ENCODE measurements around the gene RAB15. TPM values are rescaled to one million over a fixed set of nuclear protein-coding genes. Genes with fewer than 3 reads are reported as not detected.

The RAB15 gene
- total and polyA plus RNA-seq, 7 experiments from 2014 or later: 4.7 to 11.1 (median 5.9) TPM

GRCh38 chr14:65000898-65001591 is 28.9 kb upstream of the RAB15 start:
- Histone ChIP-seq H3K36me3 (ENCODE audit: control insufficient read depth in 2 of 3, insufficient read depth in 3 of 3, low read length in 3 of 3) (peaks cover 0 to 10% (median 0%) of the 10 kb centered on the region in 3 experiments), H3K4me1 (ENCODE audit: control insufficient read depth in 2 of 2, insufficient read depth in 2 of 2, low read length in 2 of 2) (no peaks in the 10 kb centered on the region), H3K9me3 (ENCODE audit: control insufficient read depth in 2 of 3, low read length in 3 of 3) (no peaks in the 10 kb centered on the region), H3K27me3 (ENCODE audit: control insufficient read depth in 2 of 2, insufficient read depth in 2 of 2, low read length in 2 of 2) (no peaks in the 10 kb centered on the region), H3K27ac (ENCODE audit: low read depth, low read length) (no peak overlapping the region), H3K4me3 (ENCODE audit: low read length) (no peak overlapping the region)
- Mint-ChIP-seq H3K9me3 (peaks cover 0 to 2% (median 0%) of the 10 kb centered on the region in 11 donors), H3K27me3 (no peaks in the 10 kb centered on the region), H3K36me3 (peaks cover 0 to 24% (median 0%) of the 10 kb centered on the region in 5 donors), H3K4me1 (peaks cover 8 to 34% (median 13%) of the 10 kb centered on the region in 7 donors), H3K4me3 (no peak overlapping the region), H3K27ac (peak overlapping the region in 1 of 9 donors; percentile 62)
- ChIA-PET CTCF (interaction anchor here (0.6 to 0.9 kb wide), 2 partner anchors 17 to 1200 kb away, joined by 3 to 5 read pairs; no protein-coding TSS in a partner anchor), POLR2A (interaction anchor here (0.6 kb wide), 1 partner anchor 40 kb away, joined by 3 read pairs; no protein-coding TSS in a partner anchor)
- DNase-seq (no peak), ATAC-seq (no peak)
- intact Hi-C loops (cut with micrococcal nuclease): no loop called here

DNA sequence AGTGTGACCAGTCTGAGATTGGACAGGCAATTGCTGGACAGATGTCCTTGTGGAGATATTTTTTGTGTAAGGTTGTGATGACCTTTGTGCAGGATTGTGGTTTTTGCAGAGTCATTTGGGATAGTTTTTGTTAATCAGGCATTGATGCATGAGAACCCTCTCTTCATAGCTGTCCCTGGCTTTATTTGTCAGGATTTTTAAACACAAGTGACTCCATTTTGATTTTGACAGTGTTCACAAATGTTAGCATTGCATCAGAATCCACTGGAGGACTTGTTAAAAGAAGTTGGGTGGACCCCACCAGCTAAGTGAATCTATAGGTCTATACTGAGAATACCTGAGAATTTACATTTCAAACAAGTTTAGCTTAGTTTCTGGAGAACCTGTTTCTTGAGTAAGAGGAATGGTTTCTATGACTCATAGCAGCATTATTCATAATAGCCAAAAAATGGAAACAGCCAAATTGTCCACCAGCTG is 26.4 kb upstream of the RAB15 start:
- no peak overlapping the region for H3K27ac Mint-ChIP-seq
- Histone ChIP-seq H3K9me3 (ENCODE audit: control insufficient read depth in 2 of 3, low read length in 3 of 3) (no peaks in the 10 kb centered on the region), H3K4me1 (ENCODE audit: control insufficient read depth in 2 of 2, insufficient read depth in 2 of 2, low read length in 2 of 2) (no peaks in the 10 kb centered on the region), H3K27me3 (ENCODE audit: control insufficient read depth in 2 of 2, insufficient read depth in 2 of 2, low read length in 2 of 2) (no peaks in the 10 kb centered on the region), H3K4me3 (ENCODE audit: low read length) (no peak overlapping the region), H3K36me3 (ENCODE audit: control insufficient read depth in 2 of 3, insufficient read depth in 3 of 3, low read length in 3 of 3) (no peaks in the 10 kb centered on the region), H3K27ac (ENCODE audit: low read depth, low read length) (no peak overlapping the region)
- intact Hi-C loops (cut with micrococcal nuclease): no loop called here
- ATAC-seq (no peak), DNase-seq (no peak)
- no peaks in the 10 kb centered on the region for H3K27me3 Mint-ChIP-seq
- H3K9me3 Mint-ChIP-seq: peaks cover 0 to 2% (median 0%) of the 10 kb centered on the region in 11 donors
- H3K4me1 Mint-ChIP-seq: peaks cover 8 to 27% (median 13%) of the 10 kb centered on the region in 7 donors
- H3K4me3 Mint-ChIP-seq: no peak overlapping the region
- peaks cover 0 to 11% (median 0%) of the 10 kb centered on the region in 5 donors for H3K36me3 Mint-ChIP-seq
- POLR2A ChIA-PET: interaction anchor here (1.0 kb wide), 1 partner anchor 15 kb away, joined by 3 read pairs; no protein-coding TSS in a partner anchor
- CTCF ChIA-PET: interaction anchor here (0.5 kb wide), 1 partner anchor 10 kb away, joined by 5 read pairs; no protein-coding TSS in a partner anchor

DNA sequence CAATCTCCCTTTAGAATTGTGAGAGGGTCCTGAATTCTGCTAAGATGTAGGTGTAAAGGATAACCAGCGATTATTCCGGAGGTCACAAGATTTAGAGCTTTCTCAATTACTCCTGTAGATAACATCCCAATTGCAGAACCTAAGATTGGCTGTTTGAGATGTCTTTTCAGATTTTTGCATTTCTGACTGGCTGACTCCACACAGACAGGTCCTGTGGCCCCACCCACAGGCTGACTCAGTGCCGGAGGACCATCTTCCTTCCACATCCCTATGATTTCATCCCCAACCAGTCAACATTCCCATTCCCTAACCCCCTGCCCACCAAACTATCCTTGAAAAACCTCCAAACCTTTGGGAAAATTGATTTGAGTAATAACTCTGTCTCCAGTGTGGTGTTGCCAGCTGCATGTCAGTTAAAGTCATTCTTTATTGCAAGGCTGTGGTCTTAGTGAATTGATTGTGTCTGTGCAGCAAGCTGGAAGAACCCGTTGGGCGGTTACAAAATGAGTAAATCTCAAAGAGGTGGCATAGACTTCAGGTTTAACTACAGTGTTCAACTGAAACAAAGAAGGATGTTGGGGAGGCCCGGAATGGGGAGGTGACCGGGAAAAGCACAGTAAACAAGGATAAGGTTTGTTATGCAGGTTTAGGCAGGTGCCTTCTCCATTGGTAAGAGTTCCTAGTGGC is 25.1 kb upstream of the RAB15 start:
- Histone ChIP-seq H3K4me3 (ENCODE audit: low read length) (no peak overlapping the region), H3K9me3 (ENCODE audit: control insufficient read depth in 2 of 3, low read length in 3 of 3) (no peaks in the 10 kb centered on the region), H3K36me3 (ENCODE audit: control insufficient read depth in 2 of 3, insufficient read depth in 3 of 3, low read length in 3 of 3) (no peaks in the 10 kb centered on the region), H3K27me3 (ENCODE audit: control insufficient read depth in 2 of 2, insufficient read depth in 2 of 2, low read length in 2 of 2) (no peaks in the 10 kb centered on the region), H3K4me1 (ENCODE audit: control insufficient read depth in 2 of 2, insufficient read depth in 2 of 2, low read length in 2 of 2) (no peaks in the 10 kb centered on the region), H3K27ac (ENCODE audit: low read depth, low read length) (no peak overlapping the region)
- Mint-ChIP-seq H3K9me3 (no peaks in the 10 kb centered on the region), H3K4me3 (no peak overlapping the region), H3K27me3 (no peaks in the 10 kb centered on the region), H3K36me3 (peaks cover 0 to 17% (median 0%) of the 10 kb centered on the region in 5 donors), H3K27ac (no peak overlapping the region), H3K4me1 (peaks cover 5 to 20% (median 12%) of the 10 kb centered on the region in 7 donors)
- no peak for DNase-seq
- intact Hi-C loops (cut with micrococcal nuclease): no loop called here
- ChIA-PET CTCF (interaction anchor here (0.6 kb wide), 1 partner anchor 334 kb away, joined by 4 read pairs; no protein-coding TSS in a partner anchor), POLR2A (no interaction called here)
- ATAC-seq: peak; percentile 49

DNA sequence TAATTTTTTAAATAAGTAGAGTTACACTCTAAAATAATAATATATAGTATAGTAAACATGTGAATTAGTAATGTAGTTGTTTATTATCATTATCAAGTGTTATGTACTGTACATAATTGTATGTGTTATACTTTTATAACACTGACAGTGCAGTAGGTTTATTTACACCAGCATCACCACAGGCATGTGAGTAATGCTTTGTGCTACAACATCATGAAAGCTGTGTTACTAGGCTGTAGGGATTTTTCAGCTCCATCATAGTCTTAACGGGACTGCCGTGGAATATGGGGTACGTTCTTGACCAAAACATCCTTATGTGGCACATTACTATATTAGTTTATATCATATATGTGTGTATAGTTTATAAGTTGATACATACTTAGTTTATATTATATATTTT is 23.2 kb upstream of the RAB15 start:
- no peak overlapping the region for H3K27ac ChIP-seq (ENCODE audit: low read depth, low read length)
- no peak overlapping the region for H3K4me3 ChIP-seq (ENCODE audit: low read length)
- no peaks in the 10 kb centered on the region for H3K9me3 ChIP-seq (ENCODE audit: control insufficient read depth in 2 of 3, low read length in 3 of 3)
- no peak overlapping the region for H3K4me3 Mint-ChIP-seq
- CTCF ChIA-PET: interaction anchor here (0.8 to 1.0 kb wide), 2 partner anchors 13 to 41 kb away, joined by 3 read pairs; no protein-coding TSS in a partner anchor
- ATAC-seq (no peak), DNase-seq (no peak)
- H3K36me3 ChIP-seq (ENCODE audit: control insufficient read depth in 2 of 3, insufficient read depth in 3 of 3, low read length in 3 of 3): no peaks in the 10 kb centered on the region
- H3K9me3 Mint-ChIP-seq: no peaks in the 10 kb centered on the region
- H3K36me3 Mint-ChIP-seq: peaks cover 0 to 14% (median 4%) of the 10 kb centered on the region in 5 donors
- peaks cover 5 to 7% of the 10 kb centered on the region in 2 donors for H3K4me1 ChIP-seq (ENCODE audit: control insufficient read depth in 2 of 2, insufficient read depth in 2 of 2, low read length in 2 of 2)
- intact Hi-C loops (cut with micrococcal nuclease): no loop called here
- H3K27me3 ChIP-seq (ENCODE audit: control insufficient read depth in 2 of 2, insufficient read depth in 2 of 2, low read length in 2 of 2): no peaks in the 10 kb centered on the region
- no peak overlapping the region for H3K27ac Mint-ChIP-seq
- POLR2A ChIA-PET: interaction anchor here (0.6 to 1.5 kb wide), 4 partner anchors 9 to 107 kb away, joined by 3 to 4 read pairs (median 3); partner anchors contain the start of genes FNTB and MAX
- no peaks in the 10 kb centered on the region for H3K27me3 Mint-ChIP-seq
- peaks cover 16 to 28% (median 21%) of the 10 kb centered on the region in 7 donors for H3K4me1 Mint-ChIP-seq

GRCh38 chr14:64994540-64994939 is 22.4 kb upstream of the RAB15 start:
- Histone ChIP-seq H3K4me1 (ENCODE audit: control insufficient read depth in 2 of 2, insufficient read depth in 2 of 2, low read length in 2 of 2) (peaks cover 13 to 15% of the 10 kb centered on the region in 2 donors), H3K36me3 (ENCODE audit: control insufficient read depth in 2 of 3, insufficient read depth in 3 of 3, low read length in 3 of 3) (no peaks in the 10 kb centered on the region), H3K27me3 (ENCODE audit: control insufficient read depth in 2 of 2, insufficient read depth in 2 of 2, low read length in 2 of 2) (no peaks in the 10 kb centered on the region), H3K4me3 (ENCODE audit: low read length) (no peak overlapping the region), H3K9me3 (ENCODE audit: control insufficient read depth in 2 of 3, low read length in 3 of 3) (no peaks in the 10 kb centered on the region), H3K27ac (ENCODE audit: low read depth, low read length) (no peak overlapping the region)
- intact Hi-C loops (cut with micrococcal nuclease): no loop called here
- no peaks in the 10 kb centered on the region for H3K27me3 Mint-ChIP-seq
- CTCF ChIA-PET: interaction anchor here (1.0 kb wide), 1 partner anchor 41 kb away, joined by 3 read pairs; no protein-coding TSS in a partner anchor
- no peak overlapping the region for H3K4me3 Mint-ChIP-seq
- ATAC-seq: no peak
- peaks cover 0 to 16% (median 4%) of the 10 kb centered on the region in 5 donors for H3K36me3 Mint-ChIP-seq
- peaks cover 0 to 2% (median 0%) of the 10 kb centered on the region in 11 donors for H3K9me3 Mint-ChIP-seq
- H3K4me1 Mint-ChIP-seq: peaks cover 20 to 35% (median 27%) of the 10 kb centered on the region in 7 donors
- no peak overlapping the region for H3K27ac Mint-ChIP-seq
- DNase-seq: no peak
- POLR2A ChIA-PET: interaction anchor here (1.1 to 1.5 kb wide), 3 partner anchors 8 to 108 kb away, joined by 3 to 4 read pairs (median 3); partner anchors contain the start of genes FNTB and MAX

- ATAC-seq: peak; percentile 40
- CTCF ChIA-PET: interaction anchor here (0.5 kb wide), 1 partner anchor 89 kb away, joined by 3 read pairs; no protein-coding TSS in a partner anchor
- H3K4me3 Mint-ChIP-seq: no peak overlapping the region
- Histone ChIP-seq H3K9me3 (ENCODE audit: control insufficient read depth in 2 of 3, low read length in 3 of 3) (no peaks in the 10 kb centered on the region), H3K27me3 (ENCODE audit: control insufficient read depth in 2 of 2, insufficient read depth in 2 of 2, low read length in 2 of 2) (no peaks in the 10 kb centered on the region), H3K4me3 (ENCODE audit: low read length) (no peak overlapping the region), H3K27ac (ENCODE audit: low read depth, low read length) (no peak overlapping the region), H3K4me1 (ENCODE audit: control insufficient read depth in 2 of 2, insufficient read depth in 2 of 2, low read length in 2 of 2) (peaks cover 14 to 20% of the 10 kb centered on the region in 2 donors), H3K36me3 (ENCODE audit: control insufficient read depth in 2 of 3, insufficient read depth in 3 of 3, low read length in 3 of 3) (no peaks in the 10 kb centered on the region)
- DNase-seq: no peak
- POLR2A ChIA-PET: interaction anchor here (1.1 kb wide), 2 partner anchors 61 to 105 kb away, joined by 3 read pairs; no protein-coding TSS in a partner anchor
- intact Hi-C loops (cut with micrococcal nuclease): no loop called here
- H3K4me1 Mint-ChIP-seq: peaks cover 24 to 44% (median 34%) of the 10 kb centered on the region in 7 donors
- no peaks in the 10 kb centered on the region for H3K27me3 Mint-ChIP-seq
- H3K36me3 Mint-ChIP-seq: peaks cover 0 to 21% (median 4%) of the 10 kb centered on the region in 5 donors
- peaks cover 0 to 2% (median 0%) of the 10 kb centered on the region in 11 donors for H3K9me3 Mint-ChIP-seq
- H3K27ac Mint-ChIP-seq: no peak overlapping the region
Measured at GRCh38 chr14:64993266-64993930, 21.3 kb upstream of the RAB15 start.
